GM10266 (cell line): ENCODE results near the gene FNDC3B.
A peak's percentile ranks its signal among the peaks of the same experiment; 100 is the strongest.

Experiments used
- DNase-seq: peaks from one replicate; pipeline ENCODE4 v3.0.0; 2012; ENCODE audit errors: extremely low spot score
- TF ChIP-seq, protein P1 (sequence below): IDR thresholded peaks from 2 replicates; pipeline ENCODE4 v1.5.1; 2012; ENCODE audit warnings: mild to moderate bottlenecking, low read depth; ENCODE audit not compliant: control insufficient read depth, insufficient read depth; ENCODE audit errors: missing control alignments

Gene FNDC3B

GRCh38 chr3:172271386-172271976 is 232.1 kb downstream of the FNDC3B start:
- DNase-seq: no peak
- TF ChIP-seq, protein P1, sequence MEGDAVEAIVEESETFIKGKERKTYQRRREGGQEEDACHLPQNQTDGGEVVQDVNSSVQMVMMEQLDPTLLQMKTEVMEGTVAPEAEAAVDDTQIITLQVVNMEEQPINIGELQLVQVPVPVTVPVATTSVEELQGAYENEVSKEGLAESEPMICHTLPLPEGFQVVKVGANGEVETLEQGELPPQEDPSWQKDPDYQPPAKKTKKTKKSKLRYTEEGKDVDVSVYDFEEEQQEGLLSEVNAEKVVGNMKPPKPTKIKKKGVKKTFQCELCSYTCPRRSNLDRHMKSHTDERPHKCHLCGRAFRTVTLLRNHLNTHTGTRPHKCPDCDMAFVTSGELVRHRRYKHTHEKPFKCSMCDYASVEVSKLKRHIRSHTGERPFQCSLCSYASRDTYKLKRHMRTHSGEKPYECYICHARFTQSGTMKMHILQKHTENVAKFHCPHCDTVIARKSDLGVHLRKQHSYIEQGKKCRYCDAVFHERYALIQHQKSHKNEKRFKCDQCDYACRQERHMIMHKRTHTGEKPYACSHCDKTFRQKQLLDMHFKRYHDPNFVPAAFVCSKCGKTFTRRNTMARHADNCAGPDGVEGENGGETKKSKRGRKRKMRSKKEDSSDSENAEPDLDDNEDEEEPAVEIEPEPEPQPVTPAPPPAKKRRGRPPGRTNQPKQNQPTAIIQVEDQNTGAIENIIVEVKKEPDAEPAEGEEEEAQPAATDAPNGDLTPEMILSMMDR: no peak

DNA sequence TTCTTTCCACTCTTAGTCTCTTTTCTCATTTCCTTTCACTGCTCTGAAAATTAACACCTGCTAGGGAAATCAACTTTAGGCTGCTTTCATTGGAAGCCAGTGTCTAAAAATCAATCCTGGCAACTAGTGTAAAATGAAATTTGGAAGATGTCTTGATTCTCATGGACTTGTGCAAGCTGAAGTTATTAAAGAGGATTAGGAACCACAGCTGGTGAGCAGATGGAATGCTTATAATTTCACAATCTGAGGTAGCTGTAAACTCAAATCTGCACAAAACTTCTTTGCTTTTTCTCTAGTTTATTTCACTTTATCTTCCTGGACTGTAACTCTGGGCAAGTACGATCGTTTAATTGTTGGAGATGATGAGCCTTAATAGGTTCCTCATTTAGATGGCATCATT is 233.3 kb downstream of the FNDC3B start:
- DNase-seq: no peak
- TF ChIP-seq, protein P1: no peak

DNA sequence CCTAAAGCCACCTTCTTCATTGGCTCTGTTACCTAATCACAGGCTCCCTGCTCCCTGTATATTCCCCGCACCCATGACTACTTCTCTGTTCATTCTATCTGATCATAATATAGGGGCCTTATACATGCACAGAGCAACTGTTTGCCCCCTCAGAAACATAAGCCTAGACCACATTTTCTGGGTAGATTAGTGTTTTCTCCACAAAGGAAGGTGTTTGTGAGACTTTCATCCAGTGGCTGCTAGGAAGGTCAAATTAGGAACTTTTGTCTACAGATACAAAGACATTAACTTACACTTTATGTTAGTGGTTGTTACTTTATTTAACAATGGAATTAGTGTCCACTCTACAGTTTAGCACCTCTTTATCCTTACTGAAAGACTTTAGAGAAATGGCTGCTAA is 234.0 kb downstream of the FNDC3B start:
- TF ChIP-seq, protein P1: no peak
- no peak for DNase-seq

GRCh38 chr3:172274906-172275305 is 235.5 kb downstream of the FNDC3B start:
- no peak for DNase-seq
- TF ChIP-seq, protein P1: no peak

DNA sequence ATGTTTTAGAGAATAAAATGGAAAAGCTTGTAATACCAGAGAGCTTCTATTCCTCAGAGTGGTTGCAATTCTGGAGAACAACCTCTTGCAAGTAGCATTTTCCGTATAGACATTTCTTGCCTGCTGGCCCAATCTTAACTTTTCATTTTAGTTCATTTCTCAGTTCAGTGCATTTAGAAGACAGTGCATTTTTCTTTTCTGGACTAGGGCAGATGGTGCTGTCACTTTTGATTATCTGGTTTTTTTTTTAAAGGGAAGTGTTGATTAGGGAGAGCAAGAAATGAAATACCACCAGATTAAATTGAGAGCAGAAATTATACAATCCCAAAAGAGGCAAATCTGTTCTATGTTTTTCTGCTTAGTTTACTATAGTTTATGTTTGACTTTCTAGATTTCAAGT is 236.2 kb downstream of the FNDC3B start:
- TF ChIP-seq, protein P1: no peak
- no peak for DNase-seq

DNA sequence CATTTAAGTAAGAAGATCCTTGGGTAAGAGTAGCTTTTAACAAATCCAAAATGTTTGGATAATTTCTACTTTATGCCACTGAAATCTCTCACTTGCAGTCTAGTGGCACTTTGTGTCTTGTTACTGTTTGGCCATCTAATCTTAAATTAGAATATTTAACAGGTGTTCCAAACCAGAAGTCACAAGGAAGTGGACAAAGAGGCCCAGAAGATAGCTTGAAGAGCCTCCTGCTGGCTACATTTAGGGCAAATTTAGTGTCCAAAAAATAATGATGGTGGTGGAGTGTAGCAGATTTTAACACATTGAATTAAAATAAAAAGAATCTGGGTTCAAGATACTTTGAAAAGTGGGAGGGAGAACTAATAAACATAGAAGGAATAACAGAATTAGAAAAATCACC is 236.7 kb downstream of the FNDC3B start:
- no peak for DNase-seq

DNA sequence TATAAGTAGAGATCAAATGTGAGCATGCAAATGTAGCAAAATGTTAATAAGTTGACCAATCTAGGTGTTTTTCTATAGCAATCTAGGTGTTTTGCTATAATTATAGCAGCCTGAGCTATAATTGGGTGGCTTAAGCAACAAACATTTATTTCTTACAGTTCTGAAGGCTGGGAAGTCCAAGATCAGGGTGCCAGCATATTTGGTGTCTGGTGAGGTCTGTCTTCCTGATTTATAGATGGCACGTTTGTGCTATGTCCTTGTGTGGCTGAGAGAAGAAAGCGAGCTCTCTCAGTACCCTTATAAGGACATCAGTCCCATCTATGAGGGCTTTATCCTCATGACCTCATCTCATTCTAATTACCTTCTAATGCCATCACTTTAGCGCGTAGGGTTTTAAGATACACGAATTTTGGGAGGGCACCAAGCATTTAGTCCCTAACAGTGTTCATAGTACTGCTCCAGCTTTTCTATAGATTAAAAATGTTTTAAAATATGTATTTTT is 237.8 kb downstream of the FNDC3B start:
- TF ChIP-seq, protein P1: no peak
- DNase-seq: no peak

More for the DNA sequence above, 236.7 kb downstream of the FNDC3B start:
- TF ChIP-seq, protein P1: peak; percentile 34
